HG03175 (cell line): ENCODE measurements around the gene GNB1L.

Experiments used
- ATAC-seq: cut with Tn5 transposase; IDR thresholded peaks from one replicate; pipeline ENCODE4 v1.9.1; 2021; ENCODE audit warnings: mild to moderate bottlenecking, moderate library complexity; ENCODE audit not compliant: unreplicated experiment

GNB1L gene

DNA sequence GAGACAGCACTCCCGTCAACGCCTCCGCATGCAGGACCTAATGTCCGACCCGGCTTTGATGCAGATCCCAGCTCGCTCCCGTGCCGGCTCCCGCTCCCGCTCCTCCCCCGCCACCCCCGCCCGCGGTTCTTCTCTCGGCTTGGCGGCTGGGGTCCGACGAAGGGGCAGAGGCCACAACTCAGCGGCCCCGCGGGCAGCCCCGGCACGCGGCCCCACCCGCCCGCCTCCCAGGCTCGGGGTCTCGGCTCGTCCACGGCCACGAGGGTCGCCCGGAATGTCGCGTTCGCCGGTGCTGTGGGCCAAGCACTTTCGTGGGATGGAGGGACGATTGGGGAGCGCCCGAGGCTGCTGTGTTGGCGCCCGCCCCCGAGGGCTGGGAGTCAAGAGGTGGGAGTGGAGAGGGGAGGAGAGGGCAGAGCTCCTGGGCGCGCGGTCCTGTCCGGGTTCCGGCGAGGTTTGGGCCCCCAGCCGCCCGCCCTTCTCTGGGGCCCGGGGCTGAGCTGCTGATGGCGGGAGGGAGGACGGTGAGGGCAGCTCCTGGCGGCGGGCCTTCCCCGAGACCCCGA is 99.4 kb downstream of the GNB1L start:
- no peak for ATAC-seq

GRCh38 chr22:19754701-19755144 is 100.0 kb downstream of the GNB1L start:
- no peak for ATAC-seq

- no peak for ATAC-seq
Measured at GRCh38 chr22:19753996-19754700, 100.5 kb downstream of the GNB1L start.

DNA sequence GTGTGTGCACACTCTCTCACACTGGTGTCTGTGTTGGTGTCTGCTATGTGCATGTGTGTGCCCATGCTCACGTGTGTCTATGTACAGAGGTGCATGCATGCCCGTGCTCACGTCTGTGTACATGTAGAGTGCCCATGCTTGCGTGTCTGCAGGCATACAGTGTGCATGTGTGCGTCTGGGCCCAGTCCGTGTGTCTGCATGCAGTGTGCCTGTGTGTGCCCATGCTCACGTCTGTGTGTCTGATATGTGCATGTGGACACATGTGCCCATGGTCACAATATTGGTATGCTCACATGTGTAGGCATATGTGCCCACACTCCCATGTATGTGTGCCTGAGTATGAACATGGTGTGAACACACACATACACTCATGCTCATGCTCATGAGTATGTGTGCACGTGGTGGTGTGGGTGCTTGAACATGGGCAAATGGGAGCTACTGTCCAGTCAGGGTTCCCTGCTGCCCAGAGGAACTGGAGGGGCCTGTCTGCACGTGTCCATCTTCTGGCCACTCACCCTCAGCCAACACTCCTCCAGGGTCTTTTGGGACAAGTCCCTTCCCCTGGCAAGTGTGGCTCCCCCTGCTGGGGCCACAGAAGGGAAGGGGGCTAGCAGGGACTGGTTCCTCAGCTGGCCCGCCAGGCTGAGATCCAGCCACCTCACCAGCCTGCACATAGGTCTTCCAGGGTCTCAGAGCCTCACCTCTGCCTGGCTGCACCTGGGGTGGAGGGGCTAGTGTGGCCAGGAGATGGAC is 101.4 kb downstream of the GNB1L start:
- no peak for ATAC-seq

- no peak for ATAC-seq
Measured at GRCh38 chr22:19751497-19752245, 103.0 kb downstream of the GNB1L start.

GRCh38 chr22:19750507-19751490 is 103.9 kb downstream of the GNB1L start:
- no peak for ATAC-seq

DNA sequence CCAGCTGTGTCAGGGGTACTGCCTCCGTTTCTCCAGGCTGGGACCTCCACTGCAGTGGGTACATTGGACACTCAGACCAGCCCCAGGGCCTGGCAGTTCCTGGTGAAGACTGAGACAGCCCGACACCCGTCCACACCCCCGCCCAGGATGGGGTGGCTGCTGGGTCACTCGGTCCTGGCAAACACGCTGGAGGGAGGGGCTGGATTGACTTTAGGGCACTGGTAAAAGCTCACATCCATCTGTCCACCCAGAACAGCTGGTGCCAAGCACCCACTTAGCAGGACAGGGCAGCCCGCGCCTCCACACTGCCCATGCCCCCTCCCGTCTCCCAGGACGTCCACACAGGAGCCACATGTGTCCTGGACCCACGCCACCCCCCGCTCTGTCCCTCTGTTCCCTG is 104.8 kb downstream of the GNB1L start:
- no peak for ATAC-seq

GRCh38 chr22:19748991-19749664 is 105.5 kb downstream of the GNB1L start:
- ATAC-seq = no peak

GRCh38 chr22:19748139-19748538 is 106.5 kb downstream of the GNB1L start:
- no peak for ATAC-seq

- ATAC-seq = no peak
Measured at GRCh38 chr22:19747551-19747950, 107.1 kb downstream of the GNB1L start.

DNA sequence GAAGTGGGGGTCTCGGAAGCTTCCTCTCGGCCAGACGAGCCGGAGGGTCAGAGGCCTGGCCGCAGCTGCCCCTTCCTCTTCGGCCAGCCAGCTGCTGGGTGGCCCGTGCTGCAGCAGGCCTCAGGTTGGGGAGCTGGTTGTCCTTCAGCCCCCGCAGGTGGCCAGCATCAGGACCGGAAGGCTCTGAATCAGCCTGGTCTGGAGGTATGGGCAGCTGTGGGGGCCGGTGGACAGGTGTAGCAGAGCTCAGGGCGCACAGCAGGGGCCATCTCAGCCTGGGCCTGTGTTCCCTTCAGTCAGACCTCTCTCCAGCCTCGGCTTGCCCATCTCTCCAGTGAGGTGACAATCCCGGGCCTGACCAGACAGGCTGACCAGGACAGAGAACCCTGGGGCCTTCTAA is 107.9 kb downstream of the GNB1L start:
- ATAC-seq = no peak

DNA sequence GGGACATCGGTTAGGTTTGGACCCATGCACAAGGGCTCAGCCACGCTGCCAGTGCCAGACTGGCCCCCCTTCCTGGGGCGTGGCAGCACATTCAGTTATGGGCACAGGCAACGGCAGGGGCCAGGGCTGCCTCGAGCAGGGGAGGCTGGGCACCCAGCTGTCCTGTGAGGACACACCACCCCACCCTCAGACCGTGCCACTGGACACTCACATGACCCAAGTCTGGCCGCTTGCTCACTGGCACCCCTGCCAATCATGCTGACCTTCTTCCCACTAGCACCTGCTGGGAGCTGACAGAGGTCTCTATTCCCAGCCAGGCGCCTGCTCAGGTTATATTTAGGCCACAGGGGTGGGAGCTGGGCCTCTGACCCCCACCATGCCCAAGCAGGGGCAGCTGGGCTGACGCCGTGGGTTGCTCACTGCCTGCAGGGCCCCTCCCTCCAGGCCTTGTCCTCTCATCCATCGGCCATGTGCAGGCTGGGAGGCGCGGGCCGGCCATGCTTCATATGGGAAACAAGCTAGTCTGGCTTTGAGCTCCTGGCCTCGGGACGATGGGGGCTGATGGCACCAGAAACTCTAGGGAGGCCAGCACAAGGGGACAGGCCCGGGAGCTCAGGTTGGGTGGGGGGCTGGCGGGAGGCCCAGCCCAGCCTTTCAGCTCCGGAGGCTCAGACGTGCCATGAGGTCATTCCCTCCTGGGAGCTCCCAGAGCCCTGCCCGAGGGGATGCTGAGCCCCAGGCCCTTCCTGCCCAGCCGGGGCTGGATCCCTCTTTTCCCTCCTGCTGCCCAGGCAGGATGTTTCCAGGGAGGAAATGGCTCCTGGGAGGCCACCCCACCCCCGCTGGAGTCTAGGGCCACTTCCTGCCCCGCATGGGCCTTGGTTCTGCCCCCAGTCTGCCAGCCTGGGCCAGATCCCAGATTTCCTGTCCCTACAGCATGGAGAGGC is 109.2 kb downstream of the GNB1L start:
- ATAC-seq = no peak

DNA sequence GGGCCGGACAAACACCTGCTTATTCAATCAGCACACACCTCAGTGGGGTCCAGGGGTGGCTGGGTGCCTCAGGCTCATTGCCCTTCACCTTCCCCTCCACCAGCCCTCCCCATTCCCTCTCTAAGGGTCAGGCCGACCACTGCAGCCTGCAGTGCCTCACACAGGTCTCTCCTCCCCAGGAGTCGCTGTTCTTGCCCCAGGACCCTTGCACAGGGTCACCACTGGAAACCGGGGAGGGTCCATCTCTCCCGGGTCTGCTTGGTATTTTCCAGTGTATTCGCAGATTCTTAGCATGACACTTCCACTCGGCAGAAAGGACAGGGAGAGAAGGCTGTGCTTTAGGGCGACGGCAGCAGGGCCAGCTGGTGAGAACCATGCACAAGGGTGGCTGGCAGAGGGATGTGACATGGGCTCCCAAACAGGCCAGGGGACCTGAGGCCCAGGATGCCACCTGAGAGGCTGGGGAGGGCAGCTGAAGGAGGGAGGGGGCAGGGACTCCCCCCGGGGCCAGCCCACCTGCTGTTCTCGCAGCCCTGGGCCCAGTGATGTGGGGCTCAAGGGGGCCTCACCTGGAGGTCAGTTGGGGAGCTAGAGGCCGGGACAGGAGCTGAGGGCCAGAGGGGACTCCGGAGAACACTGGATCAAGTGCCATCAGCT is 110.2 kb downstream of the GNB1L start:
- ATAC-seq = no peak

DNA sequence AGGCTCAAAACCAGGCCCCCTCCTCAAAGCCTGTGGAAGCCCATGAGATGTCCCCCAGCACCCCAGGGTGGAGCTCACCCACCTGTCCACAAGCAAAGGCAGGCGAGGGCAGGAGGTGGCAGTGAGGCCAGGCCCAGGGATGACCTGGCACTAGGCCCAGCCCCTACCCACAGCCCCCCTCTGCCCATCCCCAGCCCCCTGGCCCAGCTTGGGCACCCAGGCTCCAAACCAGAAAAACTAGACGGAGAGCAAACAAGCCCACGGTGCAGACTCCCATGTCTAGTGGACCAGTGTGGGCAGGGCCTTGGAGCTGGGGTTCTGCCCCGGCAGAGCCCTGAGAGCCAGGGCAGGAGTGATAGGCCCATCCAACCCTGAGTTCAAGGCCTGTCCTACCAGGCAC is 111.0 kb downstream of the GNB1L start:
- ATAC-seq = no peak

- ATAC-seq = no peak
Measured at GRCh38 chr22:19743081-19743480, 111.6 kb downstream of the GNB1L start.

DNA sequence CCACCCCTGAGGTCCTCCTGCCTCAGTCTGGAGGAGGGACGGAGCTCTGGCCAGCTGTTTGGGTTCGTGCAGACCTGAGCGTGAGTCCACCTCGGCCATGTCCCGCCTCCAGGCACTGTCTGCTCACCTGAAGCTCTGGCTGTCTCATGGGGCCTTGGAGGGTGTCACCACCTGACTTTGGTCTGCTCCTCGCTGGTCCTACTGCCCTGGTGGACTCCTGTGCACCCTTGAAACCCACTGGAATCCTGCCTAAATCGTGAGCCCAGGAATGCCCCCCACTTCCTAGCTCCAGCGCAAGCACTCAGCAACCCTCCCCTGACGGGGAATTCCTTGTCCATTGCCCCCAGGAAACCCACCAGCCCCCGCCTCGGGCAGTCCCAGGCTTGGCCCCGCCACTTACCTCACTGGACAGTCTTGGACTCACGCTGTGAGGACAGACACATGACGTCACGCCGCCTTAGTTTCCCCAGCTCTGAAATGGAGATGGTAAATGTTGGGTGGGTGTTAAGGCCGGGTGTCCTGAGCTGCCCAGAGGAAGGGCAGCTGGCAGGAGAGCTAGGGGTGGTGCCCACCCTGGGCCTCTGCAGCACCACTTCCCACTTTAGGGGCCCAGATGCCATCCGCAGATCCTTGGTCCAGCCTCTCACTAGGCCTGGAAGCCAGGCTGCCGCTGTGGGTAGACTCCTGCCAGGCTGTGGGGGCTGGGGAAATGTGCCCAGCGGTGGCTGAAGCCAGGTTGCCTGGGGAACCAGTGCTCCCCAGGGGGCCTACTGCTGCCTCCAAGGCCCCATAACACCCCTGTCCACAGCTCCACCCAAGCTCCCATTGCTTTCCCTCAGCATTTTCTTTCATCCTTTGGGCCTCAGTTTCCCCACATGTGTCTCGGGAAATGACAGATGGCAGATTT is 112.3 kb downstream of the GNB1L start:
- no peak for ATAC-seq

- no peak for ATAC-seq
Measured at GRCh38 chr22:19741053-19741452, 113.6 kb downstream of the GNB1L start.
